IMR-90 (cell line): ENCODE data around the gene ANKRD10. TPM values are rescaled to one million over a fixed set of nuclear protein-coding genes. Genes with fewer than 3 reads are reported as not detected.

Experiments
- ATAC-seq: fragments of 200-7000 bp; cut with Tn5 transposase; 2 replicates; pipeline ENCODE4 v1.9.1; 2020; ENCODE audit warnings: low read depth, mild to moderate bottlenecking, moderate library complexity
- BruUV-seq: library from RNA; stranded (reverse); fragments of 400-500 nt; replicated peaks from 2 replicates; lab custom pipeline; 2021; lab: Mats Ljungman, UMichigan
- CTCF ChIA-PET: fragments of 300-600 bp; formaldehyde crosslinking; extraction: SDS; loops from one replicate; lab custom pipeline; 2021; ENCODE audit warnings: antibody characterized with exemption; lab: Yijun Ruan, JAX
- POLR2A ChIA-PET: fragments of 300-600 bp; sonication (Branson Sonifier 250); formaldehyde crosslinking; loops from one replicate; lab custom pipeline; 2022; ENCODE audit warnings: antibody characterized with exemption; ENCODE audit not compliant: unreplicated experiment; lab: Charles Lee
- DNase-seq: peaks from one replicate; pipeline ENCODE4 v3.0.0; 2013
- H2AFZ ChIP-seq: replicated peaks from 2 replicates; pipeline ENCODE3; 2013; ENCODE audit warnings: low read length, mild to moderate bottlenecking; ENCODE audit not compliant: poor library complexity
- H2AK5ac ChIP-seq: 2 replicates; pipeline ENCODE4 v1.6.1; 2013; ENCODE audit warnings: low read depth, low read length, inconsistent platforms
- H2AK9ac ChIP-seq: replicated peaks from 2 replicates; pipeline ENCODE3; 2013; ENCODE audit warnings: mild to moderate bottlenecking, low read depth, low read length, moderate library complexity; ENCODE audit not compliant: poor library complexity
- H2BK120ac ChIP-seq: 2 replicates; pipeline ENCODE4 v1.6.1; 2013; ENCODE audit warnings: low read depth, low read length, inconsistent platforms
- H2BK15ac ChIP-seq: 3 replicates; pipeline ENCODE4 v1.6.1; 2013; ENCODE audit warnings: low read depth, low read length, inconsistent platforms
- H2BK20ac ChIP-seq: 2 replicates; pipeline ENCODE4 v1.6.1; 2013; ENCODE audit warnings: low read depth, mild to moderate bottlenecking, inconsistent platforms, low read length, moderate library complexity
- H2BK5ac ChIP-seq: 2 replicates; pipeline ENCODE4 v1.6.1; 2013; ENCODE audit warnings: mild to moderate bottlenecking, low read depth, low read length, inconsistent platforms; ENCODE audit not compliant: poor library complexity, severe bottlenecking
- H3K14ac ChIP-seq: replicated peaks from 2 replicates; pipeline ENCODE4 v1.6.1; 2013; ENCODE audit warnings: low read depth, low read length, inconsistent platforms
- H3K18ac ChIP-seq: 2 replicates; pipeline ENCODE4 v1.6.1; 2013; ENCODE audit warnings: low read depth, low read length, control low read depth
- H3K23ac ChIP-seq: 2 replicates; pipeline ENCODE4 v1.6.1; 2013; ENCODE audit warnings: low read depth, low read length, inconsistent platforms
- H3K27ac ChIP-seq: 2 replicates; pipeline ENCODE4 v1.5.1; 2013; ENCODE audit warnings: mild to moderate bottlenecking, control low read depth, low read length; ENCODE audit not compliant: insufficient read depth
- H3K27me3 ChIP-seq: 2 replicates; pipeline ENCODE4 v1.6.1; 2013; ENCODE audit warnings: low read length; ENCODE audit not compliant: control insufficient read depth, insufficient read depth
- H3K36me3 ChIP-seq: 2 replicates; pipeline ENCODE4 v1.6.1; 2013; ENCODE audit warnings: low read length, mixed read lengths; ENCODE audit not compliant: control insufficient read depth, insufficient read depth
- H3K4ac ChIP-seq: 2 replicates; pipeline ENCODE4 v1.6.1; 2013; ENCODE audit warnings: low read depth, low read length, inconsistent platforms
- H3K4me1 ChIP-seq: 2 replicates; pipeline ENCODE4 v1.6.1; 2013; ENCODE audit warnings: low read length, mixed read lengths; ENCODE audit not compliant: control insufficient read depth, insufficient read depth
- H3K4me2 ChIP-seq: 2 replicates; pipeline ENCODE4 v1.6.1; 2013; ENCODE audit warnings: low read depth, mild to moderate bottlenecking, control low read depth, low read length, moderate library complexity
- H3K4me3 ChIP-seq: 2 replicates; pipeline ENCODE4 v1.5.1; 2013; ENCODE audit warnings: low read depth, mild to moderate bottlenecking, control low read depth, low read length, moderate library complexity; ENCODE audit not compliant: insufficient read depth
- H3K56ac ChIP-seq: 2 replicates; pipeline ENCODE4 v1.6.1; 2013; ENCODE audit warnings: low read length, inconsistent platforms; ENCODE audit not compliant: insufficient read depth; ENCODE audit errors: extremely low read depth
- H3K79me1 ChIP-seq, 2 experiments: 2 replicates each; pipeline ENCODE4 v1.6.1; 2013; ENCODE audit warnings: low read length in 2 of 2, inconsistent platforms in 1 of 2, low read depth in 1 of 2
- H3K9ac ChIP-seq: 2 replicates; pipeline ENCODE4 v1.6.1; 2013; ENCODE audit warnings: low read depth, low read length, control low read depth
- H3K9me1 ChIP-seq: 2 replicates; pipeline ENCODE4 v1.6.1; 2013; ENCODE audit warnings: low read length, inconsistent platforms; ENCODE audit not compliant: insufficient read depth
- H3K9me3 ChIP-seq: 2 replicates; pipeline ENCODE4 v1.6.1; 2013; ENCODE audit warnings: low read length; ENCODE audit not compliant: control insufficient read depth, insufficient read depth
- H4K20me1 ChIP-seq: 2 replicates; pipeline ENCODE4 v1.6.1; 2013; ENCODE audit warnings: low read length, inconsistent platforms; ENCODE audit not compliant: insufficient read depth
- H4K5ac ChIP-seq: 2 replicates; pipeline ENCODE4 v1.6.1; 2013; ENCODE audit warnings: mild to moderate bottlenecking, low read depth, low read length, control low read depth
- H4K8ac ChIP-seq, 2 experiments: 2 replicates each; pipeline ENCODE4 v1.6.1; 2013; ENCODE audit warnings: low read depth in 2 of 2, low read length in 2 of 2, control low read depth in 1 of 2, inconsistent platforms in 1 of 2
- H4K91ac ChIP-seq: 2 replicates; pipeline ENCODE4 v1.6.1; 2013; ENCODE audit warnings: low read depth, low read length, inconsistent platforms; ENCODE audit not compliant: insufficient read depth
- CTCF ChIP-seq: conservative IDR thresholded peaks from 2 replicates; pipeline ENCODE4 v1.5.1; 2012; ENCODE audit warnings: mild to moderate bottlenecking, low read depth, low read length, improper control_type of control experiment
- NFE2L2 ChIP-seq: fragments of 150-350 bp; IDR thresholded peaks from 2 replicates; pipeline ENCODE4 v1.6.1; 2016; ENCODE audit warnings: low read depth, mild to moderate bottlenecking, low read length
- RAD21 ChIP-seq: IDR thresholded peaks from 2 replicates; pipeline ENCODE4 v1.6.1; 2012; ENCODE audit warnings: low read length, improper control_type of control experiment
- WGBS, 2 experiments: methylation state at CpG; one replicate each; pipeline versions ENCODE4 v1.1.5 to v1.1.7; 2013; ENCODE audit warnings: missing lambda C conversion rate in 2 of 2; ENCODE audit not compliant: insufficient read length in 1 of 2; ENCODE audit errors: extremely low coverage in 2 of 2; 5-methylcytosine and 5-hydroxymethylcytosine counted together
- dilution Hi-C: fragments of 300-500 bp; cut with HindIII; formaldehyde crosslinking; loops from one replicate; pipeline ENCODE4 v1.14.3; 2018; ENCODE audit warnings: low sequenced_read_pairs; ENCODE audit not compliant: unreplicated experiment
- in situ Hi-C: fragments of 300-500 bp; cut with MboI; formaldehyde crosslinking; loops from 3 replicates; pipeline ENCODE4 v1.14.3; 2019; ENCODE audit warnings: low sequenced_read_pairs, inconsistent platforms, mixed read lengths
- intact Hi-C: fragments of 100-400 bp; cut with micrococcal nuclease; formaldehyde crosslinking; loops from 2 replicates; pipeline ENCODE4 v1.10.0; 2022
- polyA plus RNA-seq, 3 experiments: library from polyadenylated mRNA; depleted of rRNA; stranded (reverse); fragments of >200 nt; gene quantifications; 2 replicates each; pipeline ENCODE4 v1.2.3, GENCODE V29; 2012; ENCODE audit warnings: low replicate concordance in 1 of 3
- total RNA-seq: library from RNA; depleted of rRNA; stranded (reverse); fragments of >200 nt; gene quantifications from 2 replicates; pipeline ENCODE4 v1.2.3, GENCODE V29; 2012

The ANKRD10 gene
- total and polyA plus RNA-seq, 2 of the 4 experiments (the other 2 are of a cell fraction) = 18.3 to 31.1 TPM

DNA sequence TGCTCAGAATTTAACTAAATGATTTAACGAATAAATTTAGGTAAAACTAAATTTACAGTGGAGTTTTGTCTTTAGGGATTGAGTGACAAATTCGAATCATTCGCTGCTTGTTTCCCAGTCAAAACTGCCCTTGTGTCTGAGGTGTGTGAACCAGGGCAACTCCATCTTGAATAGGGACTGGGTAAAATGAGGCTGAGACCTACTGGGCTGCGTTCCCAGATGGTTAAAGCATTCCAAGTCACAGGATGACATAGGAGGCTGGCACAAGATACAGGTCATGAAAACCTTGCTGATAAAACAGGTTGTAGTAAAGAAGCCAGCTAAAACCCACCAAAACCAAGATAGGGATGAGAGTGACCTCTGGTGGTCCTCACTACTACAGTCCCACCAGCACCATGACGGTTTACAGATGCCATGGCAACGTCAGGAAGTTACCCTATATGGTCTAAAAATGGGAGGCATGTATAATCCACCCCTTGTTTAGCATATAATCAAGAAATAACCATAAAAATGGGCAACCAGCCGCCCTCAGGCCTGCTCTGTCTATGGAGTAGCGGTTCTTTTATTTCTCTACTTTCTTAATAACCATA lies 10.2 kb upstream of the ANKRD10 start:
- Histone ChIP-seq H3K36me3 (no peaks in the 10 kb centered on the region), H3K4me1 (peaks cover 2% of the 10 kb centered on the region; the same call in 1 of the 2 replicates), H3K4me2 (no peak overlapping the region), H3K79me1 (no peaks in the 10 kb centered on the region), H3K14ac (no peak overlapping the region), H4K8ac (no peak overlapping the region), H3K4ac (no peak overlapping the region), H4K5ac (no peak overlapping the region), H3K9me3 (peaks cover 4% of the 10 kb centered on the region), H3K27ac (no peak overlapping the region), H3K56ac (no peak overlapping the region), H2BK120ac (no peak overlapping the region), H3K9me1 (peaks cover 2% of the 10 kb centered on the region; the same call in 1 of the 2 replicates), H3K9ac (no peak overlapping the region), H2BK20ac (no peak overlapping the region), H2AK9ac (no peak overlapping the region), H3K23ac (no peak overlapping the region), H2AK5ac (no peak overlapping the region), H3K4me3 (no peak overlapping the region), H4K20me1 (no peaks in the 10 kb centered on the region), H2BK5ac (no peak overlapping the region), H2AFZ (peak overlapping the region; percentile 14), H3K27me3 (peaks cover 10% of the 10 kb centered on the region), H4K91ac (no peak overlapping the region), H2BK15ac (no peak overlapping the region), H3K18ac (no peak overlapping the region)
- ATAC-seq (no peak), DNase-seq (no peak)
- in situ Hi-C loops = loop anchor here (10.0 kb wide), 1 partner anchor 120 kb away; no protein-coding TSS in a partner anchor
- intact Hi-C loops = no loop called here
- POLR2A ChIA-PET = no interaction called here
- dilution Hi-C loops = no loop called here
- peak; percentile 31 for TF ChIP-seq RAD21
- no peak for TF ChIP-seq NFE2L2
- peak; percentile 25; the same call in 1 of the 2 replicates for TF ChIP-seq CTCF
- 96% methylated on average over 3 of the region's 8 CpGs; no CpG with 5 or more reads in 1 of the 2 experiments for WGBS, 2 experiments
- BruUV-seq = no TSS peak
- CTCF ChIA-PET = interaction anchor here (1.9 kb wide), 1 partner anchor 8 kb away, joined by 4 read pairs; no protein-coding TSS in a partner anchor
